ENCODE results near the gene PPM1E. TPM values are rescaled to one million over a fixed set of nuclear protein-coding genes. Genes with fewer than 3 reads are reported as not detected.
"Not testable (repeated sequence)": the region's sequence is repeated elsewhere in the genome, so short reads cannot be mapped to it uniquely, and the experiment has no call there.

PPM1E gene
- polyA plus RNA-seq, 3 donors = 3.1 to 4.0 (median 4.0) TPM

GRCh38 chr17:58778482-58778881 is 22.8 kb downstream of the PPM1E start:
- not testable (repeated sequence) for DNase-seq (ENCODE audit: low read depth in 3 of 3, low spot score in 2 of 3)

GRCh38 chr17:58779446-58779845 is 23.8 kb downstream of the PPM1E start:
- no peak for DNase-seq (ENCODE audit: low read depth in 3 of 3, low spot score in 2 of 3)

GRCh38 chr17:58783380-58783779 is 27.7 kb downstream of the PPM1E start:
- no peak for DNase-seq (ENCODE audit: low read depth in 3 of 3, low spot score in 2 of 3)

GRCh38 chr17:58785097-58785496 is 29.4 kb downstream of the PPM1E start:
- DNase-seq (ENCODE audit: low read depth in 3 of 3, low spot score in 2 of 3) = no peak

- DNase-seq (ENCODE audit: low read depth in 3 of 3, low spot score in 2 of 3) = no peak
These were observed 31.1 kb downstream of the PPM1E start for GRCh38 chr17:58786586-58787295.

GRCh38 chr17:58788199-58788598 is 32.5 kb downstream of the PPM1E start:
- no peak for DNase-seq (ENCODE audit: low read depth in 3 of 3, low spot score in 2 of 3)

GRCh38 chr17:58789160-58789559 is 33.5 kb downstream of the PPM1E start:
- no peak for DNase-seq (ENCODE audit: low read depth in 3 of 3, low spot score in 2 of 3)

- DNase-seq (ENCODE audit: low read depth in 3 of 3, low spot score in 2 of 3) = no peak
These were observed 34.2 kb downstream of the PPM1E start for GRCh38 chr17:58789831-58790230.

GRCh38 chr17:58794508-58794907 is 38.9 kb downstream of the PPM1E start:
- DNase-seq (ENCODE audit: low read depth in 3 of 3, low spot score in 2 of 3) = not testable (repeated sequence)

- no peak for DNase-seq (ENCODE audit: low read depth in 3 of 3, low spot score in 2 of 3)
These were observed 46.5 kb downstream of the PPM1E start for GRCh38 chr17:58802188-58802587.

GRCh38 chr17:58806046-58806445 is 50.4 kb downstream of the PPM1E start:
- DNase-seq (ENCODE audit: low read depth in 3 of 3, low spot score in 2 of 3) = no peak

- DNase-seq (ENCODE audit: low read depth in 3 of 3, low spot score in 2 of 3) = no peak
These were observed 53.2 kb downstream of the PPM1E start for GRCh38 chr17:58808609-58809563.

- DNase-seq (ENCODE audit: low read depth in 3 of 3, low spot score in 2 of 3) = no peak
These were observed 53.9 kb downstream of the PPM1E start for GRCh38 chr17:58809564-58809936.

- no peak for DNase-seq (ENCODE audit: low read depth in 3 of 3, low spot score in 2 of 3)
These were observed 55.6 kb downstream of the PPM1E start for GRCh38 chr17:58811290-58811689.

- no peak for DNase-seq (ENCODE audit: low read depth in 3 of 3, low spot score in 2 of 3)
These were observed 58.1 kb downstream of the PPM1E start for GRCh38 chr17:58813712-58814111.

- no peak for DNase-seq (ENCODE audit: low read depth in 3 of 3, low spot score in 2 of 3)
These were observed 63.0 kb downstream of the PPM1E start for GRCh38 chr17:58818654-58819053.

GRCh38 chr17:58822148-58823050 is 66.7 kb downstream of the PPM1E start:
- no peak for DNase-seq (ENCODE audit: low read depth in 3 of 3, low spot score in 2 of 3)

- no peak for DNase-seq (ENCODE audit: low read depth in 3 of 3, low spot score in 2 of 3)
These were observed 67.4 kb downstream of the PPM1E start for GRCh38 chr17:58823051-58823525.

GRCh38 chr17:58829172-58829637 is 73.6 kb downstream of the PPM1E start:
- DNase-seq (ENCODE audit: low read depth in 3 of 3, low spot score in 2 of 3) = no peak

- DNase-seq (ENCODE audit: low read depth in 3 of 3, low spot score in 2 of 3) = no peak
These were observed 76.1 kb downstream of the PPM1E start for GRCh38 chr17:58831780-58832179.

GRCh38 chr17:58832514-58832913 is 76.9 kb downstream of the PPM1E start:
- no peak for DNase-seq (ENCODE audit: low read depth in 3 of 3, low spot score in 2 of 3)
